HG02840 (cell line): ENCODE data around the gene SHISA7.

Source experiments
- ATAC-seq: cut with Tn5 transposase; IDR thresholded peaks from one replicate; pipeline ENCODE4 v1.9.1; 2021; ENCODE audit warnings: mild to moderate bottlenecking, moderate library complexity, moderate number of reproducible peaks; ENCODE audit not compliant: unreplicated experiment, low FRiP score

SHISA7 gene

GRCh38 chr19:55443045-55443823, at the start of gene SHISA7:
Gene SHISA7, minus strand, starts transcription at chr19:55443300. Its CDS starts 437 bp downstream, at chr19:55442863.
- no peak for ATAC-seq

GRCh38 chr19:55492362-55492944, 49.4 kb upstream of the SHISA7 start:
- no peak for ATAC-seq

- ATAC-seq: no peak
Observed at GRCh38 chr19:55491546-55492360, 48.7 kb upstream of the SHISA7 start.

GRCh38 chr19:55490478-55491432, 47.7 kb upstream of the SHISA7 start:
- ATAC-seq: no peak

GRCh38 chr19:55489711-55490477, 46.8 kb upstream of the SHISA7 start:
- no peak for ATAC-seq

GRCh38 chr19:55488986-55489710, 46.0 kb upstream of the SHISA7 start:
- no peak for ATAC-seq

- no peak for ATAC-seq
Observed at GRCh38 chr19:55487924-55488687, 45.0 kb upstream of the SHISA7 start, which contains the start of gene SSC5D. Gene SSC5D, plus strand, starts transcription at chr19:55488436. Its CDS starts 154 bp downstream, at chr19:55488590.

- ATAC-seq: no peak
Observed at GRCh38 chr19:55486971-55487923, 44.1 kb upstream of the SHISA7 start.

GRCh38 chr19:55486043-55486970, 43.2 kb upstream of the SHISA7 start:
- no peak for ATAC-seq

- ATAC-seq: no peak
Observed at GRCh38 chr19:55485439-55486011, 42.4 kb upstream of the SHISA7 start.

GRCh38 chr19:55484593-55485438, 41.7 kb upstream of the SHISA7 start, which contains the start of gene NAT14:
Gene NAT14, plus strand, starts transcription at chr19:55485188. Its CDS starts 521 bp downstream, at chr19:55485709.
- ATAC-seq: no peak

GRCh38 chr19:55483706-55484592, 40.8 kb upstream of the SHISA7 start:
- no peak for ATAC-seq

GRCh38 chr19:55482967-55483705, 40.0 kb upstream of the SHISA7 start:
- no peak for ATAC-seq
